Right kidney (tissue), 9 donors: ENCODE measurements around the gene PRRG4.
"Not testable (repeated sequence)": the region's sequence is repeated elsewhere in the genome, so short reads cannot be mapped to it uniquely, and the experiment has no call there.

ENCODE experiments used
- DNase-seq: peaks from one replicate; pipeline ENCODE4 v3.0.0-alpha.2; 2016
- long read RNA-seq, 8 donors: transcript quantifications; one replicate each; lab custom pipeline, GENCODE V29; 2026

Gene PRRG4
- long read RNA-seq, donor 1, full-length matches to known transcripts = 1 of 1 reads
- long read RNA-seq, donor 1, partial matches to known transcripts = 0 of 1 reads
- long read RNA-seq, donor 1, other reads (novel, unspliced or antisense) = 0 of 1 reads
- long read RNA-seq, donor 2, full-length matches to known transcripts = 2 of 2 reads
- long read RNA-seq, donor 2, partial matches to known transcripts = 0 of 2 reads
- long read RNA-seq, donor 2, other reads (novel, unspliced or antisense) = 0 of 2 reads
- long read RNA-seq, donor 3 = 0 reads
- long read RNA-seq, donor 4, full-length matches to known transcripts = 1 of 1 reads
- long read RNA-seq, donor 4, partial matches to known transcripts = 0 of 1 reads
- long read RNA-seq, donor 4, other reads (novel, unspliced or antisense) = 0 of 1 reads
- long read RNA-seq, donor 5 = 0 reads
- long read RNA-seq, donor 6, full-length matches to known transcripts = 2 of 2 reads
- long read RNA-seq, donor 6, partial matches to known transcripts = 0 of 2 reads
- long read RNA-seq, donor 6, other reads (novel, unspliced or antisense) = 0 of 2 reads
- long read RNA-seq, donor 7 = 0 reads
- long read RNA-seq, donor 8 = 0 reads

- DNase-seq = peak; percentile 78
Observed at GRCh38 chr11:32829680-32830412, at the start of gene PRRG4. TSS of gene PRRG4 (plus strand) at chr11:32829927. CDS start at chr11:32830530, 603 bp downstream.

- not testable (repeated sequence) for DNase-seq
Observed at GRCh38 chr11:32780839-32781238, 48.9 kb upstream of the PRRG4 start.

- DNase-seq = no peak
Observed at GRCh38 chr11:32781721-32782120, 48.0 kb upstream of the PRRG4 start.

- no peak for DNase-seq
Observed at GRCh38 chr11:32785262-32785661, 44.5 kb upstream of the PRRG4 start.

GRCh38 chr11:32786811-32787210, 42.9 kb upstream of the PRRG4 start:
- DNase-seq = no peak

GRCh38 chr11:32790916-32791315, 38.8 kb upstream of the PRRG4 start:
- DNase-seq = no peak

GRCh38 chr11:32792111-32792947, 37.4 kb upstream of the PRRG4 start:
- DNase-seq = no peak

GRCh38 chr11:32792948-32793475, 36.7 kb upstream of the PRRG4 start:
- DNase-seq = peak; percentile 67

- DNase-seq = no peak
Observed at GRCh38 chr11:32794439-32794838, 35.3 kb upstream of the PRRG4 start, which contains the start of gene CCDC73. TSS of gene CCDC73 (minus strand) at chr11:32794662. CDS start at chr11:32760243, 34,419 bp downstream.

- no peak for DNase-seq
Observed at GRCh38 chr11:32796425-32796824, 33.3 kb upstream of the PRRG4 start.

- DNase-seq = peak; percentile 23
Observed at GRCh38 chr11:32809313-32809712, 20.4 kb upstream of the PRRG4 start.

GRCh38 chr11:32817181-32817851, 12.4 kb upstream of the PRRG4 start:
- DNase-seq = no peak

- DNase-seq = no peak
Observed at GRCh38 chr11:32817852-32818183, 11.9 kb upstream of the PRRG4 start.

- no peak for DNase-seq
Observed at GRCh38 chr11:32819187-32819586, 10.5 kb upstream of the PRRG4 start.

GRCh38 chr11:32820497-32820896, 9.2 kb upstream of the PRRG4 start:
- DNase-seq = no peak

- DNase-seq = no peak
Observed at GRCh38 chr11:32821517-32821916, 8.2 kb upstream of the PRRG4 start.

GRCh38 chr11:32821917-32822560, 7.7 kb upstream of the PRRG4 start:
- DNase-seq = no peak

- not testable (repeated sequence) for DNase-seq
Observed at GRCh38 chr11:32823617-32824016, 6.1 kb upstream of the PRRG4 start.

GRCh38 chr11:32826113-32826512, 3.6 kb upstream of the PRRG4 start:
- no peak for DNase-seq

GRCh38 chr11:32827276-32827675, 2.5 kb upstream of the PRRG4 start:
- DNase-seq = no peak

GRCh38 chr11:32829157-32829679, 509 bp upstream of the PRRG4 start:
- DNase-seq = no peak
